A673 (cell line): ENCODE measurements around the gene DCN.

Experiments used
- CTCF ChIP-seq: fragments of 300-800, 200-600 bp; sonication (generic); conservative IDR thresholded peaks from 2 replicates; pipeline ENCODE4 v1.5.1; 2017; ENCODE audit warnings: low read depth, mild to moderate bottlenecking, antibody characterized with exemption, low read length, moderate library complexity, mixed read lengths
- EZH2 ChIP-seq: fragments of 200-600 bp; sonication (generic); IDR thresholded peaks from 2 replicates; pipeline ENCODE4 v1.6.1; 2017; ENCODE audit warnings: borderline replicate concordance, low read depth, mild to moderate bottlenecking, mixed read lengths, antibody characterized with exemption, low read length; ENCODE audit not compliant: poor library complexity, severe bottlenecking

- TF ChIP-seq CTCF (no peak), EZH2 (no peak)
Measured at GRCh38 chr12:91104812-91105466, 77.7 kb downstream of the DCN start.
